Testis (tissue), 2 donors: ENCODE results near the gene FYTTD1.

ENCODE experiments used
- POLR2A ChIP-seq: fragments of 450-650 bp; IDR thresholded peaks from one replicate; pipeline ENCODE4 v1.6.1; 2017; ENCODE audit warnings: antibody characterized with exemption, mild to moderate bottlenecking, moderate library complexity
- TF ChIP-seq, protein P1 (sequence below), 3 experiments: fragments of 450-650 bp in 2 of 3; fragments of 200-600 bp in 1 of 3; sonication (generic) in 1 of 3; IDR thresholded peaks; one replicate each; pipeline ENCODE4 v1.5.1; 2016 to 2019; ENCODE audit warnings: antibody characterized with exemption in 3 of 3, mild to moderate bottlenecking in 2 of 3, moderate library complexity in 1 of 3

DNA sequence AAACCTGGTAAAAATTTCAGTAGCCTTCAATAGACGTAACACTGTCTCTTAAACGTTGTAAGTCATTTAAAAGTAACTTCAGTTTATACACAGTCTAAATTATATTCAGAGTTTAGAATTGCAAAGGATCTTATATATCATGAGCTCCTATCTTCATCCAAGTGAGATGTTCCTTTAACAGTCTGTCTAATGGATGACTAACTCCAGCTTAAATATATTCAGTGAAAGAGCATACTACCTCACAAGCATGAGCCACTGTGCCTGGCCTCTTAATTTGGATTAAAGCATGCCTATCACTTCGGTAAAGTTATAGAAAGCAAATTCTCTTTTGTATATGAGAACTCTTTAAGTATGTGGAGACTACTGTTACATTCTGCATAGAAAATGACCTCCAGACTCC is 7.0 kb downstream of the FYTTD1 start:
- TF ChIP-seq, protein P1, sequence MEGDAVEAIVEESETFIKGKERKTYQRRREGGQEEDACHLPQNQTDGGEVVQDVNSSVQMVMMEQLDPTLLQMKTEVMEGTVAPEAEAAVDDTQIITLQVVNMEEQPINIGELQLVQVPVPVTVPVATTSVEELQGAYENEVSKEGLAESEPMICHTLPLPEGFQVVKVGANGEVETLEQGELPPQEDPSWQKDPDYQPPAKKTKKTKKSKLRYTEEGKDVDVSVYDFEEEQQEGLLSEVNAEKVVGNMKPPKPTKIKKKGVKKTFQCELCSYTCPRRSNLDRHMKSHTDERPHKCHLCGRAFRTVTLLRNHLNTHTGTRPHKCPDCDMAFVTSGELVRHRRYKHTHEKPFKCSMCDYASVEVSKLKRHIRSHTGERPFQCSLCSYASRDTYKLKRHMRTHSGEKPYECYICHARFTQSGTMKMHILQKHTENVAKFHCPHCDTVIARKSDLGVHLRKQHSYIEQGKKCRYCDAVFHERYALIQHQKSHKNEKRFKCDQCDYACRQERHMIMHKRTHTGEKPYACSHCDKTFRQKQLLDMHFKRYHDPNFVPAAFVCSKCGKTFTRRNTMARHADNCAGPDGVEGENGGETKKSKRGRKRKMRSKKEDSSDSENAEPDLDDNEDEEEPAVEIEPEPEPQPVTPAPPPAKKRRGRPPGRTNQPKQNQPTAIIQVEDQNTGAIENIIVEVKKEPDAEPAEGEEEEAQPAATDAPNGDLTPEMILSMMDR (IDR thresholded peaks at IDR 0.05) = no peak
- TF ChIP-seq POLR2A = no peak
